Measurements from ENCODE around the gene SCGB3A2.
"Not testable (repeated sequence)": the region's sequence is repeated elsewhere in the genome, so short reads cannot be mapped to it uniquely, and the experiment has no call there.

The SCGB3A2 gene

DNA sequence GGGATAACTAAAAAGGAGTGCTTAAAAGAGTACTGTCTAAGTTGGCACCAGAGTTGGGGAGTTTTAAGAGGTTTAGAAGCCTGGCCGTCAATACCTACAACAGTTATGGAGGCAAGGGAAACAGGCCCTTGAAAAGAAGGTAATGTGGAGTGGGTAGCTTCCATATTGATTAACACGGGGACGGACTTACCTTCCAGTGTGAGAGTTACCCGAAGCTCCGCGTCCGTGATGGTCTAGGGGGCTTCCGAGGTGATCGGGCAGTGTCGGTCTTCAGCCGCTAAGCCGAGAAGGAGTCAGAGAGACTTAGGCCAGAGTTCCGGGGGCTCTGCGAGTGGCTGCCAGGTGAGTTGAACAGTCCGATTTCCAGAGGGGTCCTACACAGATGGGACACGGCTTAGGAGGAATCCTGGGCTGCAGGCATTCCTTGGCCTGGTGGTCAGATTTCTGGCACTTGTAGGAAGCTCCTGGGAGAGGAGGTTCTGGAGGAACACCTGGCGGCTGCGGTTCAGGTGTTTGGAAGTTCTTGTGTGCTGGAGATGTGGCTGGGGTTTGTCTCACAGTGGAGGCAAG lies 6.4 kb upstream of the SCGB3A2 start:
- H4K91ac ChIP-seq (ENCODE audit: low read length); H2AFZ ChIP-seq (ENCODE audit: low read depth, low read length); H4K8ac ChIP-seq (ENCODE audit: low read length); H2BK12ac ChIP-seq (ENCODE audit: low read length in 2 of 2); H3K4me3 ChIP-seq (ENCODE audit: insufficient read depth in 1 of 2, low read depth in 1 of 2, low read length in 2 of 2); H3K9ac ChIP-seq (ENCODE audit: low read length); H3K14ac ChIP-seq (ENCODE audit: low read length in 2 of 2); H3K18ac ChIP-seq (ENCODE audit: low read depth in 1 of 2, low read length in 2 of 2); H2BK5ac ChIP-seq (ENCODE audit: low read depth, low read length, poor library complexity, severe bottlenecking); H3K4ac ChIP-seq (ENCODE audit: low read depth in 1 of 2, low read length in 2 of 2); H3K23ac ChIP-seq (ENCODE audit: low read length in 2 of 2); H2BK120ac ChIP-seq (ENCODE audit: low read depth, low read length); H2BK15ac ChIP-seq (ENCODE audit: low read depth, poor library complexity, severe bottlenecking); H3K4me2 ChIP-seq (ENCODE audit: low read length, poor library complexity, severe bottlenecking); H3K4me1 ChIP-seq (ENCODE audit: control insufficient read depth, insufficient read depth, low read depth, low read length); H3K36me3 ChIP-seq (ENCODE audit: control insufficient read depth in 1 of 2, insufficient read depth in 2 of 2, low read depth in 1 of 2, low read length in 2 of 2); H3K79me1 ChIP-seq (replicated peaks; ENCODE audit: low read length, poor library complexity, severe bottlenecking); H2AK5ac ChIP-seq (ENCODE audit: low read length, severe bottlenecking); H3K27ac ChIP-seq (ENCODE audit: low read length, poor library complexity, severe bottlenecking); DNase-seq; H3K9me3 ChIP-seq (ENCODE audit: control insufficient read depth, low read length): not testable (repeated sequence)
- H3K27me3 ChIP-seq (ENCODE audit: control insufficient read depth in 1 of 2, insufficient read depth in 1 of 2, low read length in 2 of 2) = peaks cover 14 to 41% of the 10 kb centered on the region in 2 experiments
- WGBS = 26% methylated on average over 18 of the region's 18 CpGs

- WGBS = 14% methylated on average over 16 of the region's 16 CpGs
- not testable (repeated sequence) for H3K9me3 ChIP-seq (ENCODE audit: control insufficient read depth, low read length)
These were observed 5.6 kb upstream of the SCGB3A2 start for GRCh38 chr5:147872744-147873435.

GRCh38 chr5:147874118-147874875 lies 4.2 kb upstream of the SCGB3A2 start:
- not testable (repeated sequence) for H3K9ac ChIP-seq (ENCODE audit: low read length)
- WGBS = 45% methylated on average over 7 of the region's 8 CpGs

More at GRCh38 chr5:147872744-147873435, 5.6 kb upstream of the SCGB3A2 start:
- H2AFZ ChIP-seq (ENCODE audit: low read depth, low read length); H2BK5ac ChIP-seq (ENCODE audit: low read depth, low read length, poor library complexity, severe bottlenecking); H3K4me3 ChIP-seq (ENCODE audit: insufficient read depth in 1 of 2, low read depth in 1 of 2, low read length in 2 of 2); H3K23ac ChIP-seq (ENCODE audit: low read length in 2 of 2); H3K9ac ChIP-seq (ENCODE audit: low read length); H4K8ac ChIP-seq (ENCODE audit: low read length); H4K91ac ChIP-seq (ENCODE audit: low read length); H2BK12ac ChIP-seq (ENCODE audit: low read length in 2 of 2); H3K4me1 ChIP-seq (ENCODE audit: control insufficient read depth, insufficient read depth, low read depth, low read length); H3K36me3 ChIP-seq (ENCODE audit: control insufficient read depth in 1 of 2, insufficient read depth in 2 of 2, low read depth in 1 of 2, low read length in 2 of 2); DNase-seq; H3K14ac ChIP-seq (ENCODE audit: low read length in 2 of 2); H3K27ac ChIP-seq (ENCODE audit: low read length, poor library complexity, severe bottlenecking); H3K79me1 ChIP-seq (replicated peaks; ENCODE audit: low read length, poor library complexity, severe bottlenecking); H2BK120ac ChIP-seq (ENCODE audit: low read depth, low read length); H3K4me2 ChIP-seq (ENCODE audit: low read length, poor library complexity, severe bottlenecking); H3K18ac ChIP-seq (ENCODE audit: low read depth in 1 of 2, low read length in 2 of 2); H2AK5ac ChIP-seq (ENCODE audit: low read length, severe bottlenecking); H3K4ac ChIP-seq (ENCODE audit: low read depth in 1 of 2, low read length in 2 of 2); H2BK15ac ChIP-seq (ENCODE audit: low read depth, poor library complexity, severe bottlenecking): not testable (repeated sequence)
- peaks cover 22 to 41% of the 10 kb centered on the region in 2 experiments for H3K27me3 ChIP-seq (ENCODE audit: control insufficient read depth in 1 of 2, insufficient read depth in 1 of 2, low read length in 2 of 2)

DNA sequence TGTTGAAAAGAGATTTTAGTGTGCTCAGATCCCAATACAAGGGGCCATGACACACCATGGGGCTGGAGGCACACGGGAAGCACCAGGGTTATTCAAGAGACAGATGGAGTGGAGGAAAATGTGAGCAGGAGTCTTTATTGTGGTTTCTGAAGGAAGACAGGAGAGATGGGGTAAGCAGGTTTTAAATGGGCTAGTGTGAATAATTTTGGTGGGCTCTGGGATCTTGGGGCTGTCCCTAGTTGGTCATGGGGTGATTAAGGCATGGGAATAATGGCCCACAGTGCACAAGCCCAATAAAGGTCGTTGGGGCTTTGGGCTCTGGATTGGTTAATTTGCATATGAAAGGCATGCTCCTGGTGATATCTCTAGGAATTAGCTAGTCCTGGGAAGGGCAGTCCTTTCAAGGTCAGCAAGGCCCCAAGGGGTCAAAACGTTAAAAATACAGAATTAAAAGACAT lies 3.6 kb upstream of the SCGB3A2 start:
- no peak overlapping the region for H2BK15ac ChIP-seq (ENCODE audit: low read depth, poor library complexity, severe bottlenecking)
- no peak overlapping the region for H2BK5ac ChIP-seq (ENCODE audit: low read depth, low read length, poor library complexity, severe bottlenecking)
- H2BK12ac ChIP-seq (ENCODE audit: low read length in 2 of 2) = no peak overlapping the region
- no peak overlapping the region for H3K4me3 ChIP-seq (ENCODE audit: insufficient read depth in 1 of 2, low read depth in 1 of 2, low read length in 2 of 2)
- H2AFZ ChIP-seq (ENCODE audit: low read depth, low read length) = no peak overlapping the region
- no peak overlapping the region for H3K23ac ChIP-seq (ENCODE audit: low read length in 2 of 2)
- no peak overlapping the region for H3K14ac ChIP-seq (ENCODE audit: low read length in 2 of 2)
- no peak overlapping the region for H3K18ac ChIP-seq (ENCODE audit: low read depth in 1 of 2, low read length in 2 of 2)
- H3K9me3 ChIP-seq (ENCODE audit: control insufficient read depth, low read length) = no peaks in the 10 kb centered on the region
- H3K9ac ChIP-seq (ENCODE audit: low read length) = no peak overlapping the region
- no peaks in the 10 kb centered on the region for H3K79me1 ChIP-seq (replicated peaks; ENCODE audit: low read length, poor library complexity, severe bottlenecking)
- H3K4me1 ChIP-seq (ENCODE audit: control insufficient read depth, insufficient read depth, low read depth, low read length) = no peaks in the 10 kb centered on the region
- no peaks in the 10 kb centered on the region for H3K36me3 ChIP-seq (ENCODE audit: control insufficient read depth in 1 of 2, insufficient read depth in 2 of 2, low read depth in 1 of 2, low read length in 2 of 2)
- no peak overlapping the region for H3K27ac ChIP-seq (ENCODE audit: low read length, poor library complexity, severe bottlenecking)
- peaks cover 34 to 38% of the 10 kb centered on the region in 2 experiments for H3K27me3 ChIP-seq (ENCODE audit: control insufficient read depth in 1 of 2, insufficient read depth in 1 of 2, low read length in 2 of 2)
- no peak overlapping the region for H2AK5ac ChIP-seq (ENCODE audit: low read length, severe bottlenecking)
- H4K91ac ChIP-seq (ENCODE audit: low read length) = no peak overlapping the region
- no peak for DNase-seq
- no peak overlapping the region for H3K4me2 ChIP-seq (ENCODE audit: low read length, poor library complexity, severe bottlenecking)
- H3K4ac ChIP-seq (ENCODE audit: low read depth in 1 of 2, low read length in 2 of 2) = no peak overlapping the region
- no peak overlapping the region for H2BK120ac ChIP-seq (ENCODE audit: low read depth, low read length)
- 4% methylated on average over 3 of the region's 3 CpGs for WGBS
- H4K8ac ChIP-seq (ENCODE audit: low read length) = no peak overlapping the region

More at GRCh38 chr5:147874118-147874875, 4.2 kb upstream of the SCGB3A2 start:
- not testable (repeated sequence) for H3K36me3 ChIP-seq (ENCODE audit: control insufficient read depth in 1 of 2, insufficient read depth in 2 of 2, low read depth in 1 of 2, low read length in 2 of 2); H3K79me1 ChIP-seq (replicated peaks; ENCODE audit: low read length, poor library complexity, severe bottlenecking); H3K23ac ChIP-seq (ENCODE audit: low read length in 2 of 2); H3K18ac ChIP-seq (ENCODE audit: low read depth in 1 of 2, low read length in 2 of 2); H3K4me2 ChIP-seq (ENCODE audit: low read length, poor library complexity, severe bottlenecking); H2BK120ac ChIP-seq (ENCODE audit: low read depth, low read length); H3K4me1 ChIP-seq (ENCODE audit: control insufficient read depth, insufficient read depth, low read depth, low read length); H2BK15ac ChIP-seq (ENCODE audit: low read depth, poor library complexity, severe bottlenecking); H3K4me3 ChIP-seq (ENCODE audit: insufficient read depth in 1 of 2, low read depth in 1 of 2, low read length in 2 of 2); H2BK5ac ChIP-seq (ENCODE audit: low read depth, low read length, poor library complexity, severe bottlenecking); H3K9me3 ChIP-seq (ENCODE audit: control insufficient read depth, low read length); H2BK12ac ChIP-seq (ENCODE audit: low read length in 2 of 2); H4K8ac ChIP-seq (ENCODE audit: low read length); H4K91ac ChIP-seq (ENCODE audit: low read length); H3K4ac ChIP-seq (ENCODE audit: low read depth in 1 of 2, low read length in 2 of 2); H2AK5ac ChIP-seq (ENCODE audit: low read length, severe bottlenecking); H2AFZ ChIP-seq (ENCODE audit: low read depth, low read length); DNase-seq; H3K14ac ChIP-seq (ENCODE audit: low read length in 2 of 2); H3K27ac ChIP-seq (ENCODE audit: low read length, poor library complexity, severe bottlenecking)
- H3K27me3 ChIP-seq (ENCODE audit: control insufficient read depth in 1 of 2, insufficient read depth in 1 of 2, low read length in 2 of 2) = peaks cover 32 to 41% of the 10 kb centered on the region in 2 experiments
